HepG2 (cell line): ENCODE data around the gene ERLIN1. TPM values are rescaled to one million over a fixed set of nuclear protein-coding genes. Genes with fewer than 3 reads are reported as not detected.

Experiments
- CBX5 ChIP-seq: sonication (generic); formaldehyde crosslinking; IDR thresholded peaks from 2 replicates; pipeline ENCODE4 v1.4.0; 2020; ENCODE audit warnings: missing genetic modification reagents, borderline replicate concordance
- FIP1L1 ChIP-seq: fragments of 200-400 bp; formaldehyde crosslinking; IDR thresholded peaks from 2 replicates; pipeline ENCODE4 v1.6.1; 2018; ENCODE audit warnings: low read depth, mild to moderate bottlenecking, low read length, moderate library complexity, borderline replicate concordance; ENCODE audit not compliant: insufficient read depth
- HCFC1 ChIP-seq: fragments of 150-350 bp; IDR thresholded peaks from 2 replicates; pipeline ENCODE4 v1.6.1; 2014; ENCODE audit warnings: low read depth, low read length
- HNRNPL ChIP-seq: fragments of 200-400 bp; formaldehyde crosslinking; IDR thresholded peaks from 2 replicates; pipeline ENCODE4 v1.6.1; 2017; ENCODE audit warnings: mild to moderate bottlenecking, low read depth, low read length
- MED1 ChIP-seq: sonication (generic); formaldehyde crosslinking; IDR thresholded peaks from 2 replicates; pipeline ENCODE4 v1.4.0; 2020; ENCODE audit warnings: missing genetic modification reagents
- NAIF1 ChIP-seq: sonication (generic); formaldehyde crosslinking; IDR thresholded peaks from 2 replicates; pipeline ENCODE4 v1.5.0; 2020; ENCODE audit warnings: mild to moderate bottlenecking, missing genetic modification reagents, borderline replicate concordance
- NR1H2 ChIP-seq: sonication (generic); formaldehyde crosslinking; IDR thresholded peaks from 2 replicates; pipeline ENCODE4 v1.8.1; 2022; ENCODE audit warnings: low read depth, missing genetic modification reagents, borderline replicate concordance
- RBAK ChIP-seq: sonication (generic); formaldehyde crosslinking; IDR thresholded peaks from 2 replicates; pipeline ENCODE4 v1.5.1; 2020; ENCODE audit warnings: mild to moderate bottlenecking, missing genetic modification reagents
- SIN3B ChIP-seq: fragments of 150-350 bp; IDR thresholded peaks from 2 replicates; pipeline ENCODE4 v1.6.1; 2014; ENCODE audit warnings: low read length
- SMAD1 ChIP-seq: sonication (generic); formaldehyde crosslinking; IDR thresholded peaks from 2 replicates; pipeline ENCODE4 v1.4.0; 2020; ENCODE audit warnings: missing genetic modification reagents, low read depth, mild to moderate bottlenecking, borderline replicate concordance
- SRSF9 ChIP-seq: fragments of 200-400 bp; formaldehyde crosslinking; IDR thresholded peaks from 2 replicates; pipeline ENCODE4 v1.6.1; 2018; ENCODE audit warnings: borderline replicate concordance, mild to moderate bottlenecking, low read depth, low read length; ENCODE audit not compliant: insufficient read depth, poor library complexity, severe bottlenecking
- XRCC5 ChIP-seq: fragments of 200-400 bp; formaldehyde crosslinking; optimal IDR thresholded peaks from 2 replicates; pipeline ENCODE3; 2017; ENCODE audit warnings: mild to moderate bottlenecking, low read length
- YEATS2 ChIP-seq: sonication (generic); formaldehyde crosslinking; IDR thresholded peaks from 2 replicates; pipeline ENCODE4 v1.4.0; 2020; ENCODE audit warnings: missing genetic modification reagents, borderline replicate concordance
- ZNF12 ChIP-seq: sonication (generic); formaldehyde crosslinking; IDR thresholded peaks from 2 replicates; pipeline ENCODE4 v1.5.0; 2020; ENCODE audit warnings: missing genetic modification reagents
- ZNF234 ChIP-seq: sonication (generic); formaldehyde crosslinking; conservative IDR thresholded peaks from 2 replicates; pipeline ENCODE4 v1.5.1; 2020; ENCODE audit warnings: mild to moderate bottlenecking, missing genetic modification reagents
- ZNF337 ChIP-seq: sonication (generic); formaldehyde crosslinking; IDR thresholded peaks from 2 replicates; pipeline ENCODE4 v1.5.1; 2020; ENCODE audit warnings: missing genetic modification reagents, low read depth, mild to moderate bottlenecking, borderline replicate concordance
- ZNF574 ChIP-seq: sonication (generic); formaldehyde crosslinking; IDR thresholded peaks from 2 replicates; pipeline ENCODE4 v1.4.0; 2020; ENCODE audit warnings: missing genetic modification reagents
- ZNF816 ChIP-seq: sonication (generic); formaldehyde crosslinking; IDR thresholded peaks from 2 replicates; pipeline ENCODE4 v1.8.0; 2022; ENCODE audit warnings: missing genetic modification reagents, mild to moderate bottlenecking, borderline replicate concordance
- ZSCAN12 ChIP-seq: sonication (generic); formaldehyde crosslinking; IDR thresholded peaks from 2 replicates; pipeline ENCODE4 v1.9.0; 2021; ENCODE audit warnings: mild to moderate bottlenecking, missing genetic modification reagents
- ZSCAN29 ChIP-seq: sonication (generic); formaldehyde crosslinking; conservative IDR thresholded peaks from 2 replicates; pipeline ENCODE4 v1.4.0; 2020; ENCODE audit warnings: mild to moderate bottlenecking, missing genetic modification reagents
- polyA plus RNA-seq, 8 experiments: library from polyadenylated mRNA; depleted of rRNA in 3 of 8; stranded (reverse) in 7 of 8; unstranded in 1 of 8; fragments of >200 nt; fragmentation: Illumina TruSeq in 4 of 8; extraction: Trizol in 4 of 8; gene quantifications; 2 replicates each; pipeline versions ENCODE4 v1.2.1 to v1.2.3, GENCODE V29; 2011 to 2016; ENCODE audit warnings: low read depth in 4 of 8, missing spikeins in 1 of 8, mixed read lengths in 1 of 8; ENCODE audit not compliant: insufficient read depth in 1 of 8
- total RNA-seq, 5 experiments: library from RNA; depleted of rRNA; stranded (reverse); fragments of >200 nt; fragmentation: Illumina TruSeq; extraction: Trizol; gene quantifications; 2 replicates each; pipeline ENCODE4 v1.2.3, GENCODE V29; 2016; ENCODE audit warnings: low read depth in 1 of 5
- TF ChIP-seq, protein P1 (sequence below): sonication (generic); formaldehyde crosslinking; IDR thresholded peaks from 2 replicates; pipeline ENCODE4 v1.4.0; 2020; ENCODE audit warnings: missing genetic modification reagents

ERLIN1 gene
- total and polyA plus RNA-seq, 2 of the 13 experiments (the other 11 are each of a cell fraction or from before 2014, with no cell fraction given) = 56.8 to 69.3 TPM

DNA sequence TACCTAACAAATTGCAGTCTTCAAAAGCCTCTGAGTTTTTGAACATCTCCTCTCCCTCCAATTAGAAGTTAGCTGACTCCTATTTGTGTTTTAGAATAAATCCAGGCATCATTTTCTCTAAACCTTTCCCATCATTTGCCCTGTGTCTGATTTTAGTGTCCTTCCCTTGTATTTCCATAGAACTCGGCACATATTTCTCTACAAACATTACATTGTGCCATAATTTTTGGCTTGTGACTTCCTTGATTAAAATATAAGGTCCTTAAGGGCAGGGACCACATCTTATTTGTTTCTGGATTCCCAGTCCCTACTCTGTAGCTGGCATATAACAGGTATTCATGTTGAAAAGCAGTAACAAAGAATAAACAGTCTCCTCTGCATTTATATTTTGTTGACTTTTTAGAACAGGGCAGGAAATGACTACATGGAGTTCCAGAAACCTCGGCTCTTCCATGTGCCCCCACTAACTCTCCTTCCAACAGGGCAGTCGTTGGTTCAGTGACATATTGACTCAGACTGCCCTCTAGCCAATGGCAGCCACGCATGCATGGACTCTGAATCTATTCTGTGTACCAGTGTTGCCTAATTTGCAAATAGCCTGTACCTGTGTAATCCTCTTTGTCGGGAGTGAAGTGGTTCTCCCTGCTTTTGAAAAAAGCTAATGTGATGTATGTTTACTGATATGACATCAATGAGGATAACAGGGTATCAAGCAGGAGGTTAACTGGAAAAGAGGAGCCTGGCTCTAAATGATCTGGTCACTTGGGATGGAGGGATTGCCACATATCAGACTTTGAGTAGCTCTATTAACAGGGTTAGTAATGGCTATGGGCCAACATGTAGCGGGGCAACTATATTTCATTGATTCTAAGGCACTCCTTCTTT lies 84.4 kb downstream of the ERLIN1 start (continued):
- TF ChIP-seq ZNF574 = peak; percentile 83
- no peak for TF ChIP-seq SRSF9
- peak; percentile 72; the same call in 1 of the 2 replicates for TF ChIP-seq YEATS2 (CRISPR knock-in tag)
- TF ChIP-seq RBAK = no peak
- 0 out of 2 replicates have a peak, but pooled peaks have one; percentile 42 for TF ChIP-seq ZSCAN12 (CRISPR knock-in tag)
- no peak for TF ChIP-seq SIN3B
- TF ChIP-seq NR1H2 (CRISPR knock-in tag) = no peak
- TF ChIP-seq CBX5 (CRISPR knock-in tag) = peak; percentile 98; the same call in 1 of the 2 replicates
- no peak for TF ChIP-seq HCFC1
- peak; percentile 77; the same call in 1 of the 2 replicates for TF ChIP-seq ZNF12 (CRISPR knock-in tag)
- no peak for TF ChIP-seq NAIF1 (CRISPR knock-in tag)
- no peak for TF ChIP-seq HNRNPL
- no peak for TF ChIP-seq ZNF337 (CRISPR knock-in tag)
- TF ChIP-seq XRCC5 = peak; percentile 64
- TF ChIP-seq ZSCAN29 = peak; percentile 76; the same call in 1 of the 2 replicates
- TF ChIP-seq SMAD1 (CRISPR knock-in tag) = no peak
- peak; percentile 97 for TF ChIP-seq MED1 (CRISPR knock-in tag)
- TF ChIP-seq ZNF816 (CRISPR knock-in tag) = peak; percentile 84; the same call in 1 of the 2 replicates
- TF ChIP-seq, protein P1, sequence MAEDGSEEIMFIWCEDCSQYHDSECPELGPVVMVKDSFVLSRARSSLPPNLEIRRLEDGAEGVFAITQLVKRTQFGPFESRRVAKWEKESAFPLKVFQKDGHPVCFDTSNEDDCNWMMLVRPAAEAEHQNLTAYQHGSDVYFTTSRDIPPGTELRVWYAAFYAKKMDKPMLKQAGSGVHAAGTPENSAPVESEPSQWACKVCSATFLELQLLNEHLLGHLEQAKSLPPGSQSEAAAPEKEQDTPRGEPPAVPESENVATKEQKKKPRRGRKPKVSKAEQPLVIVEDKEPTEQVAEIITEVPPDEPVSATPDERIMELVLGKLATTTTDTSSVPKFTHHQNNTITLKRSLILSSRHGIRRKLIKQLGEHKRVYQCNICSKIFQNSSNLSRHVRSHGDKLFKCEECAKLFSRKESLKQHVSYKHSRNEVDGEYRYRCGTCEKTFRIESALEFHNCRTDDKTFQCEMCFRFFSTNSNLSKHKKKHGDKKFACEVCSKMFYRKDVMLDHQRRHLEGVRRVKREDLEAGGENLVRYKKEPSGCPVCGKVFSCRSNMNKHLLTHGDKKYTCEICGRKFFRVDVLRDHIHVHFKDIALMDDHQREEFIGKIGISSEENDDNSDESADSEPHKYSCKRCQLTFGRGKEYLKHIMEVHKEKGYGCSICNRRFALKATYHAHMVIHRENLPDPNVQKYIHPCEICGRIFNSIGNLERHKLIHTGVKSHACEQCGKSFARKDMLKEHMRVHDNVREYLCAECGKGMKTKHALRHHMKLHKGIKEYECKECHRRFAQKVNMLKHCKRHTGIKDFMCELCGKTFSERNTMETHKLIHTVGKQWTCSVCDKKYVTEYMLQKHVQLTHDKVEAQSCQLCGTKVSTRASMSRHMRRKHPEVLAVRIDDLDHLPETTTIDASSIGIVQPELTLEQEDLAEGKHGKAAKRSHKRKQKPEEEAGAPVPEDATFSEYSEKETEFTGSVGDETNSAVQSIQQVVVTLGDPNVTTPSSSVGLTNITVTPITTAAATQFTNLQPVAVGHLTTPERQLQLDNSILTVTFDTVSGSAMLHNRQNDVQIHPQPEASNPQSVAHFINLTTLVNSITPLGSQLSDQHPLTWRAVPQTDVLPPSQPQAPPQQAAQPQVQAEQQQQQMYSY (CRISPR knock-in tag) = 0 out of 2 replicates have a peak, but pooled peaks have one; percentile 27
- TF ChIP-seq ZNF234 (CRISPR knock-in tag) = no peak
- no peak for TF ChIP-seq FIP1L1
